Mesenteric fat pad (tissue), 1 donor: Measurements from ENCODE around the gene SLC27A2. TPM values are rescaled to one million over a fixed set of nuclear protein-coding genes. Genes with fewer than 3 reads are reported as not detected.
"Not testable (repeated sequence)": the region's sequence is repeated elsewhere in the genome, so short reads cannot be mapped to it uniquely, and the experiment has no call there.

Experiments
- DNase-seq: peaks from one replicate; pipeline ENCODE4 v3.0.0-alpha.2; 2020; ENCODE audit warnings: low spot score
- long read RNA-seq: library from polyadenylated mRNA; unstranded; transcript quantifications from one replicate; pipeline ENCODE4 v2.0.0, GENCODE V29; 2020
- total RNA-seq: library from RNA; stranded (reverse); fragmentation: NEBNext Ultra II Directional; extraction: Animal tissue kit (Norgen Biotek cat#: 25700); gene quantifications from one replicate; pipeline ENCODE4 v1.2.1, GENCODE V29; 2021
- donor health status: DM: yes; HTN: yes; CAD: no.

The SLC27A2 gene
- 1.7 TPM for total RNA-seq
- long read RNA-seq, partial matches to known transcripts, result 0 of 2 reads
- long read RNA-seq, other reads (novel, unspliced or antisense), result 0 of 2 reads

GRCh38 chr15:50181969-50182218 is at the start of gene SLC27A2:
Gene SLC27A2, plus strand, starts transcription at chr15:50182196. Its CDS starts 232 bp downstream, at chr15:50182428.
- no peak for DNase-seq

DNA sequence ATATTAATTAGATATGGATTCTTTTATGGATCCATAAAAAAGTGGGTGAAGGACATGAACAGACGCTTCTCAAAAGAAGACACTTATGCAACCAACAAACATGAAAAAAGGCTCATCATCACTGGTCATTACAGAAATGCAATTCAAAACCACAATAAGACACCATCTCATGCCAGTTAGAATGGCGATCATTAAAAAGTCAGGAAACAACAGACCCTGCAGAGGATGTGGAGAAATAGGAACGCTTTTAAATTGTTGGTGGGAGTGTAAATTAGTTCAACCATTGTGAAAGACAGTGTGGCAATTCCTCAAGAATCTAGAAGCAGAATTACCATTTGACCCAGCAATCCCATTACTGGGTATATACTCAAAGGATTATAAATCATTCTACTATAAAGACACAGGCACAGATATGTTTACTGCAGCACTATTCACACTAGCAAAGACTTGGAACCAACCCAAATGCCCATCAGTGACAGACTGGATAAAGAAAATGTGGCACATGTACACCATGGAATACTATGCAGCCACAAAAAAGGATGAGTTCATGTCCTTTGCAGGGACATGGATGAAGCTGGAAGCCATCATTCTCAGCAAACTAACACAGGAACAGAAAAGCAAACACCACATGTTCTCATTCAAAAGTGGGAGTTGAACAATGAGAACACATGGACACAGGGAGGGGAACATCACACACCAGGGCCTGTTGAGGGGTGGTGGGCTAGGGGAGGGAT is 49.6 kb upstream of the SLC27A2 start:
- not testable (repeated sequence) for DNase-seq

DNA sequence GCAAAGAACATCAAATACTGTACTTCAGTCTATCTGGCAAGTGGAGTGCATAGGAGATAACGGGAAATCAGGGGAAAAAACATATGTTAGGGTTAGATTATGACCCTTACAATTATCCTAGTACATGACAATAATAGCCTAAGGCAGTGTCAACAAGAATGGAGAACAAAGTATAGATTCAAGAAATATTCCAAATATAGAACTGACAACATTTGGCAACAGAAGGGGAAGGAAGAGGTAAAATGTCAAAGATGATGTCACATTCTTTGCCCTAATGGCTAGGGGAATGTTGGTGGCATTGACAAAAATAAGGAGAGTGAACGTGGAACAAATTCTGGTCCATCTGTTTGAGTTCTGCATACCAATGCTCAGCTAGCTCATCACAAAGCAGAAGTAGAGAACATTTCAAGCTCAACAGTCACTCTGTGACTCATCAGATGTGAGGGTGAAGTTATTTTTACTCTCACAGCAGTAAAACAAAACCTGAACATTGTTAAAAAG is 47.4 kb upstream of the SLC27A2 start:
- no peak for DNase-seq

DNA sequence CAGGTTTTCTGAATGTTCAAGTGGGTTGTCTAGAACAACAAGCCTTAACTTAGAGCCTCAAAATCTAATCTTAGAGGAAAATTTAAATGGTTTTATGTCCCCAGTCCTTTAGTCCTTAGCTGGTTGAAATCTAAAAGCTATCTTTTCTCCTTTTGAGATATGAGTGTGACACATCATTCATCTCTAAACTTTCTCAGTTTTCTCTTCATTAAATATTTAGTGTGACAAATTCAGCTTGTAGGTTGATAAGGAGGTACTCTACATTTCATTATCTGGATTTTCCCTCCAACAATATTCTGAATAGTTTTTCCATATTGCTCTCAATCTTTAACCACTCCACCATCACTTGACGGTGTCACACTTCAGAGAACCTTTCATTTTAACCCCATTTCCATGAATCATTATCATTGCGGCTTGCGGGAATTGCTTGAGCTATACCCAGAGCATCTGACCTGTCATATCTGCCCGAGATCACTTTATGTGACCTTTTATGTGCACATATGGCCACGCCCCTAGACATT is 46.9 kb upstream of the SLC27A2 start:
- no peak for DNase-seq

DNA sequence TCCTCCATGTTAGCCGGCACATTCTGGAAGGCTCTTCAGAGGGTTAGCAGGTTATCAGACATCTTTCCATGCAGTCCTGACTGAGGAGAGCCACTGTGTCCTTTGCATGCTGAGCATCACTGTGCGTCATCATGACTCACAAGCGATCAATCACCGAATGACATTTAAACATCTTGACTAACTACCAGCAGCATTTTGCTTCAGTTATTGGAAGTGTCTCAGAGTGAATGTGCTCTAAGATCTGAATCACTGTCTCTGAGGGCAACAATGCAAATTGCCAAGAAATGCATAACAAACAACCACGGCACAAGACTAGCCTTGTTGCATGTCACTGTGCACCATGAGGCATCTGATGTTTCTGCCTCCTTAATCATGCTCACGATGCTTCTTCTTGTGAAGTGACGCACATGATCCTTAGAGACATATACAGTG is 44.6 kb upstream of the SLC27A2 start:
- DNase-seq, result no peak

GRCh38 chr15:50137893-50138292 is 44.1 kb upstream of the SLC27A2 start:
- DNase-seq, result no peak

DNA sequence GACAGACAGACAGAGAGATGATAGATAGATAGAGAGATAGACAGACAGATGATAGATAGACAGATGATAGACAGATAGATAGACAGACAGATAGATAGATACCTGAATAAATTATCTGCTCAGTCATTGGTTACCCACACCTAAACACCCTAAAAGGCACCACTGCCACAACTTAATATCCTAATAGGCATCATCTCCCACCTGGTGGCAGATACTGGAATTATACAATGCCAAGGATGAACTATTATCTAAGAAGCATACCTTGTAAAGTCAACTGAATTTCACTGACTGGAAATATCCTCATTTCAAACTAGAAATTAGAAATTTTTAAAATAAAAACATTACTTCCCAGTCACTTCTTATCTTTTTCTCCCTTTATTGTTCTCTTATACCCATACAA is 43.6 kb upstream of the SLC27A2 start:
- no peak for DNase-seq

DNA sequence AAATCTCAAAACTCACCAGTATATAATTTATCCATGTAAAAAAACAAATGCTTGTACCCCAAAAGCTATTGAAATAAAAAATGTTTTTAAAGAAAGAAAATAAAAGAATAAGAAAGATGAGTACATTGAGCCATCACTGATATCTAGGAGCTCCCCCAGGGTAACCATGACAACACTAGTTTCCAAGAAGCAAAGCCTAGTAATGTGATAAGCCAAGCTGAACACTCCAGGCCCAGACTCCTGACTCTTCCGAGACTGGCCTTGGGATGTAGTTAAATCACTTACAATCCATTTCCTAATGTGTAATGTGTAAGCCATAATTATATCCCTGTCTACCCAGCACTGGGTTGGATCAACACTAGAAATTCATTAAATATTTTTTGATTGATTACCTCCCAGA is 41.9 kb upstream of the SLC27A2 start:
- no peak for DNase-seq

DNA sequence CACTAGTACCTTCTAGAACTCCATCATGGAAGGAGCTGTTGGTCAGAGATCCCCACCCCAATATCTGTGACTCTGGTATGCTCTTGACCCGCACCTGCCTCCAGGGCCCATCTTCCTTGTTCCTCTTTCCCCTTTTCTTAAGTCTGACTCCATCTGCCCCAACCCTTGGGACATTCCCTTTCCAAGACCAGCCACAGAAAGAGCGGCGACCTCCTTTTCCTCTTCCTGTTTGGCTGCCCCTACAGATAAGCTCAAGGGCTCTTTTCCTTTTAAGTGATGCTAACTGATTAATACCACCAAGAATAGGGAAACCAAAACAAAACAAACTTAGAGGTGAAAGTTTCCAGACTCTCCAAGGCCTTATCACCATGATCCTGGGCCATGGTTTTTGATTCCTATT is 41.0 kb upstream of the SLC27A2 start:
- no peak for DNase-seq

GRCh38 chr15:50141856-50142255 is 40.1 kb upstream of the SLC27A2 start:
- DNase-seq, result no peak

DNA sequence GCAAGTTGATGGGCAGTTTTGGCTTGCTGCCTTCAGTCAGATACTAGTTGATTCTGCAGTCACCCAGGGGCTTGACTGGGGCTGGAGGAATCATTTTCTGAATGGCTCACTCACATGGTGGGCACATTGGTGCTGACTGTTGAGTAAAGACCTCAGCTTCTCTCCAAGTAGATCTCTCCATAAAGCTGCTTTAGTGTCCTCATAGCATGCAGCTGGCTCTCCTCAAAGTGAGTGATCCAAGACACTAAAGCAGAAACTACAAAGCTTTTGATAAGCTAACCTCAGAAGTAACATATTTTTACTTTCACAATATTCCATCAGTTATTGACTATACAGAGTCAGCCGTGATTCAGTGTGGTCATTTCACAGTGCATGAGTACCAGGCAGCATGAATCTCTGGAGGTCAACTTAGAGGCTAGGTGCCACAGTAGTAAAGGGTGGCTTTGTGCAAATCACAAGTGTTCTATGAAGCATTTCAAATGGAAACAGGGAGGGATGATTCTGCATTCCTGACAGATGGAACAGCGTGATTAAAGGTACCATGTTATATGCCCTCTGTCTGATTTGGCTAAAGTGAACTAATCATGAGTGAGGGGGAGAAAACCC is 38.6 kb upstream of the SLC27A2 start:
- DNase-seq, result no peak

- DNase-seq, result no peak
Measured at GRCh38 chr15:50144341-50145120, 37.5 kb upstream of the SLC27A2 start.

- DNase-seq, result no peak
Measured at GRCh38 chr15:50145451-50145872, 36.5 kb upstream of the SLC27A2 start.

DNA sequence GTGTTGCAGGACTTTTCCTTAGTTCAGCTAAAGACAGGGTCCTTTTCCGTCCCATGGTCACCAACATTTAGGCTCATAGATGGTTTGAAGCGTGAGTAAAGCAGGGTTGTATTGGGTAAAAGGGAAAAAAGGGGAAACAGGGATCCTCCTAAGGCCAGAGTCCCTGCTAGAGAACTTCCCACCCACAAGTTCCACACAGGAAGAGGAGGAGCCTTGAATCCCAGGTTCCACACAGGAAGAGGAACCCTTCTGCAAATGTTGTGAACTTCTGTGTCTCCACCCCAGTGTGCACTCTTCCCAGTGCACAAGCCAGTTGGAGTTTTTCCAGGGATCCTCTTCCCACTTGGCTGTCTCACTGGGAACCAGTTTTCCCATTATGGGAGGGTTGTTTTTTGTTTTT is 35.4 kb upstream of the SLC27A2 start:
- no peak for DNase-seq

DNA sequence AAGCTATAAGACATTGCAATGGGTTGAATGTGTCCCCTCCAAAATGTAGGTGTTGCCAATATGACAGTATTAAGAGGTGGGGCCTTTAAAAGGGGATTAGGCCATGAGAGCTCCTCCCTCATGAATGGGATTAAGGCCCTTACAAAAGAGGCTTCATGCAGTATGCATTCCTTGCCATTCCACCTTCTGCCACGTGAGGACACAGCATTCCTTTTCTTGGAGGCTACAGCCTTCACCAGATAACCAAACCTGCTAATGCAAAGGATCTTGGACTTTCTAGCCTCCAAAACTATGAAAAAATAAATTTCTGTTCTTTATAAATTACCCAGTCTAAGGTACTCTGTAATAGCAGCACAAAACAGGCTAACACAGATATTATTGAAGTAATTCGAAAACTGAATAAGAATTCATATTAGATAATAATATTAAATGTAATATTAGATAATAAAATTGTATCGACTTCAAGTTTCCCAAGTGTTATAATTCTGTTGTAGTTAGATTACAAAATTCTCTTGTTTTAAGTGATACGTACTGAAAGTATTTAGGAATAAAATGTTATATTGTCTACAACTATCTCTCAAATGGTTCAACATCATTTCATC is 33.5 kb upstream of the SLC27A2 start:
- no peak for DNase-seq

GRCh38 chr15:50149090-50149489 is 32.9 kb upstream of the SLC27A2 start:
- no peak for DNase-seq

- DNase-seq, result no peak
Measured at GRCh38 chr15:50150349-50150748, 31.6 kb upstream of the SLC27A2 start.

- DNase-seq, result no peak
Measured at GRCh38 chr15:50150851-50151250, 31.1 kb upstream of the SLC27A2 start.

DNA sequence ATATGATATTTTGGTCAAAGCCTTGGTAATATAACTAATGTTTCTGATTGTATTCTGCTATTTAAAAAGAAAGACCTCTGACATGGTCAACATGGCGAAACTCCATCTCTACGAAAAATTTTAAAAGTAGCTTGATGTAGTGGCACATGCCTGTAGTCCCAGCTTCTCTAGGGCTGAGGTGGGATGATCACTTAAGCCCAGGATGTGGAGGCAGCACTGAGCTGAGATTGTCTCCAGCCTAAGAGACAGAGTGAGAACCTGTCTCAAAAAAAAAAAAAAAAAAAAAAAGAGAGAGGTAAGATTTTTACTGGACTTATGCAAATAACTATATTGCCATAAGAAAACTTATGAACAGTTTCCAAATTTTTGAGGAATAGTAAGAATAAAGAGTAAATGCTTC is 30.5 kb upstream of the SLC27A2 start:
- no peak for DNase-seq

- not testable (repeated sequence) for DNase-seq
Measured at GRCh38 chr15:50158236-50158635, 23.8 kb upstream of the SLC27A2 start.

GRCh38 chr15:50162969-50163718 is 18.9 kb upstream of the SLC27A2 start:
- DNase-seq, result no peak
